ENCODE measurements around the gene CHL1. TPM values are rescaled to one million over a fixed set of nuclear protein-coding genes. Genes with fewer than 3 reads are reported as not detected.

CHL1 gene
- total RNA-seq, 1 donor from 2014 or later: 0.34 TPM

GRCh38 chr3:411226-411625 is 214.7 kb downstream of the CHL1 start:
- no peak for DNase-seq

GRCh38 chr3:414063-414462 is 217.5 kb downstream of the CHL1 start:
- peak; percentile 7 for DNase-seq

GRCh38 chr3:418239-418929 is 221.8 kb downstream of the CHL1 start:
- no peak for DNase-seq

- no peak for DNase-seq
These were observed 224.0 kb downstream of the CHL1 start for GRCh38 chr3:420584-420983.

GRCh38 chr3:425079-425478 is 228.5 kb downstream of the CHL1 start:
- no peak for DNase-seq

- no peak for DNase-seq
These were observed 229.5 kb downstream of the CHL1 start for GRCh38 chr3:426072-426471.

- DNase-seq: no peak
These were observed 230.6 kb downstream of the CHL1 start for GRCh38 chr3:427128-427527.

GRCh38 chr3:430186-430585 is 233.6 kb downstream of the CHL1 start:
- no peak for DNase-seq

GRCh38 chr3:435161-435560 is 238.6 kb downstream of the CHL1 start:
- no peak for DNase-seq

GRCh38 chr3:436053-436452 is 239.5 kb downstream of the CHL1 start:
- no peak for DNase-seq

GRCh38 chr3:440826-441225 is 244.3 kb downstream of the CHL1 start:
- DNase-seq: no peak

GRCh38 chr3:445960-446359 is 249.4 kb downstream of the CHL1 start:
- DNase-seq: no peak

GRCh38 chr3:447671-448070 is 251.1 kb downstream of the CHL1 start:
- DNase-seq: no peak

GRCh38 chr3:449711-450110 is 253.1 kb downstream of the CHL1 start:
- no peak for DNase-seq

- DNase-seq: no peak
These were observed 255.7 kb downstream of the CHL1 start for GRCh38 chr3:452221-452620.

GRCh38 chr3:453106-453505 is 256.5 kb downstream of the CHL1 start:
- DNase-seq: no peak

GRCh38 chr3:454986-455385 is 258.4 kb downstream of the CHL1 start:
- no peak for DNase-seq

- DNase-seq: no peak
These were observed 261.6 kb downstream of the CHL1 start for GRCh38 chr3:458124-458523.

GRCh38 chr3:458653-459310 is 262.2 kb downstream of the CHL1 start:
- no peak for DNase-seq

Measured in dermis blood vessel endothelial cell (primary cell).